Measurements from ENCODE around the gene PPFIA2.
"Not testable (repeated sequence)": the region's sequence is repeated elsewhere in the genome, so short reads cannot be mapped to it uniquely, and the experiment has no call there.

PPFIA2 gene

GRCh38 chr12:81668475-81668874 lies 90.7 kb downstream of the PPFIA2 start:
- DNase-seq (ENCODE audit: low read depth, low spot score), result no peak

DNA sequence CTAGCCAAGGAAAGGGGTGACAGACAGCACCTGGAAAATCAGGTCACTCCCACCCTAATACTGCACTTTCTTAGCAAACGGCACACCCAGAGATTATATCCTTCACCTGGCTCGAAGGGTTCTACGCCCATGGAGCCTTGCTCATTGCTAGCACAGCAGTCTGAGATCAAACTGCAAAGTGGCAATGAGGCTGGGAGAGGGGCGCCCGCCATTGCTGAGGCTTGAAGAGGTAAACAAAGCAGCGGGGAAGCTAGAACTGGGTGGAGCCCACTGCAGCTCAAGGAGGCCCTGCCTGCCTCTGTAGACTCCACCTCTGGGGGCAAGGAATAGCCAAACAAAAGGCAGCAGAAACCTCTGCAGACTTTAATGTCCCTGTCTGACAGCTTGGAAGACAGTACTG lies 99.8 kb downstream of the PPFIA2 start:
- DNase-seq (ENCODE audit: low read depth, low spot score), result not testable (repeated sequence)

DNA sequence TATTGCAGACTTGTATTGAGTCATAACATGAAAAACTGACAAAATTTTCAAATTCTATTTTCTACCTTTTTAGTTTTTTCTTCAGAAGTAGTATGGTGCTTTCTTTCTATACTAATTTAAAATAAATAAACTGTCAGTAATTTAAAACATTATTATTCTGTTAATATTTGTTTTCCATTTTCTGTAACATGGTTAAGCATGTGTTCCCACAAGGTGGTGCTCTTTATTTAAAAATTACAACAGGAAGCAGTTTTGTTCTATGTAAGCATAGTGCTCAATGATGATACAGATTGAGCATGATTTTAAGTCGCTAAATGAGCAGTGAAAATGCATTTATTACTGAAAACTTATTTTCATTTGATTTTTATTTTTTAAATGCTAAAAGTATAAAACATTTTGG lies 114.6 kb downstream of the PPFIA2 start:
- DNase-seq (ENCODE audit: low read depth, low spot score), result no peak

GRCh38 chr12:81639196-81639595 lies 120.0 kb downstream of the PPFIA2 start:
- no peak for DNase-seq (ENCODE audit: low read depth, low spot score)

DNA sequence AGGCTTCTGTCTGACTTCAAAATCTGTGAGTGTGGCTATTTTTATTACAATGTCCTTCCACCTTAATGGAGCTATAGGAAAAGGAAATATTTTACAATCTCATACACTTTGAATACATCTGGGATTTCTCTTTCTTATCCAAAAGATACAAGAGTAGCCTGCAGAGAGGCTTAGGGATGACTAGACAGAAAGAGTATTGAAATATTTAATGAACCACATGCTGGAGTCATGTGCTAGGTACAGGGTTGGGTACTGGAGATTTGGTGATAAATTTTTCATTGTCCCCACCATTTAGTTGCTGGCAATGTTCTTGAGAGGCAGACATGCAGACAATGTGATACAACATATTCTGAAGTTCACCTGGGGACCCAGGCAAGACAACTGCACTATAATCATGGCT lies 126.0 kb downstream of the PPFIA2 start:
- DNase-seq (ENCODE audit: low read depth, low spot score), result no peak

DNA sequence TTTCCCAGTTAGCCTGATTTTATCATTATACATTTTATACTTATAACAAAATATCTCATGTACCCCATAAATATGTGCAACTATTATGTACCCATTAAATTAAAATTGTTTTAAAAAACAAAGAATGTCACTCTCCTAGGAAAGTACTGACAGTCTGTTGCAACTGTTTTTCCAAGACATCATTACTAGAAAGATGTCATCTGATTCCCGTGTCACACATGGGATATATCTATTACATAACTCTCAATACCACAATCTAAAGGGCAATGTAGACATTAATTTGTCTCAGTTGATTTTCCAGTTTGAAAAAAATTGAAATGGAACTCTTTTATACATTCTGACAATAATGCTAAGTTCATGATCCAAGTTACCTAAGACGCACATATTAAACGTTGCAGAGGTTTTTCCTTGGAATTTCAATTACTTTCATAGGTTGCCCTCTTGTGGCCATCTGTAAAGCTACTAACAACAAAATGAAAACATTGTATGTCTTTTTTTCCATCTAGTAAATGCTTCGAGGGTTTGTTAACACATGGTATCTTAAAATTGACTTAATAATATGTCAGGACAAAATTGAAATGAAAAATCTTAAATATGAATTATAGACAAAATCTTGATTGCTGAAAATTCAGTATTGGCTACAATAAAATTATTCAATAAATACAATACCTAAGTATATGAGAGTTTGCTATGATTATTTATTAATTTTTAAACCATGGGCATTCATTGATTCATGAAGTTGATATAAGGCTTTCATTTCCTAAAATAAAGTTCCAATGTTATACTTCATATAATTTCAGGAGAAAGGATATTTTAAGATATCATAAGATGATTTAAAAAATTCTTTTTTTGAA lies 131.6 kb downstream of the PPFIA2 start:
- no peak for DNase-seq (ENCODE audit: low read depth, low spot score)

- no peak for DNase-seq (ENCODE audit: low read depth, low spot score)
These were observed 132.7 kb downstream of the PPFIA2 start for GRCh38 chr12:81626406-81626805.

GRCh38 chr12:81617915-81618314 lies 141.2 kb downstream of the PPFIA2 start:
- no peak for DNase-seq (ENCODE audit: low read depth, low spot score)

- no peak for DNase-seq (ENCODE audit: low read depth, low spot score)
These were observed 144.0 kb downstream of the PPFIA2 start for GRCh38 chr12:81615026-81615588.

DNA sequence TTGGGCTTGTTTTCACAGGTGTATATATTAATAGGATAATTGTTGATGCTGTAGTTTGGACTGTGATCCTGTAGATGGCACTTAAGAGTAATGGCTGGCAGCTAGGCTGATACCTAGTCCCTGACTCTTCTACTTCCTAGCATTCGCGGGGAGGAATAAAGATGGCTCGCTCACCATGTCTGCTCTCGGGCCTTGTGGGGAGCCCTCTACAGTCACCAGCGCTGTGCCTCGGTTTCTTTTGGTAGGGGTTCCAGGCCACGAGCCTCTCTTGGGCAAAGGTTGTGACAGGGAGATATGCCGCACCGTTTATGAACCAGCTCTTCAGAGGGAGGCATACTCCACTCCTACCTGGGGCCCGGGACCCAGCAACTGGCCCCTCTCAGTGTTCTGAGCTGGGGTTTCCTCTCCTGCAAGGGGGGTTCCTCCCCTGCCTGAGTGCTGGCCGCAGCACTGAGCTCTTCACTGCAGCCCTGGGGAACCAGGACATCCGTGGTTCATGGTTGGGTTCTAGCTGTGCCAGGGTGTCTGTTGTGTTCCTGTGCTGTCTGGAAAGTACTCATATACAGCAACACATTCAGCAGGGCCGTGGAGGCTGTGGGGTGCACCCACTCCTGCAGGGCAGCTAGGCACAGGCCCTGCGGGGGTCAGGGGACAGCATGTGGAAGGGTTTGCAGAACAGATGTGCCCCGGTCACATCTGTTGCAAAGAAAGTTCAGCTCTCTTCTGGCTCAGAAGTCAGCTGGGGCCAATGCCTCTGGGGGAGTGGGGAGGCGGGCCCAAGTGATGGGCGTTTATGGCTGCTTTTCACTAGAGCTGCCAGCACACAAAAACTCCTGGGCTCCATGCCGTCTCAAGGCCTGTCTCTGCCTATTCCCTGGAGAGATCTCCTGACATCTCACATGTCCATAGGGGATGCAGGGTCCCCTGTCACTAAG lies 147.9 kb downstream of the PPFIA2 start:
- DNase-seq (ENCODE audit: low read depth, low spot score), result no peak

- DNase-seq (ENCODE audit: low read depth, low spot score), result no peak
These were observed 161.1 kb downstream of the PPFIA2 start for GRCh38 chr12:81597928-81598604.

DNA sequence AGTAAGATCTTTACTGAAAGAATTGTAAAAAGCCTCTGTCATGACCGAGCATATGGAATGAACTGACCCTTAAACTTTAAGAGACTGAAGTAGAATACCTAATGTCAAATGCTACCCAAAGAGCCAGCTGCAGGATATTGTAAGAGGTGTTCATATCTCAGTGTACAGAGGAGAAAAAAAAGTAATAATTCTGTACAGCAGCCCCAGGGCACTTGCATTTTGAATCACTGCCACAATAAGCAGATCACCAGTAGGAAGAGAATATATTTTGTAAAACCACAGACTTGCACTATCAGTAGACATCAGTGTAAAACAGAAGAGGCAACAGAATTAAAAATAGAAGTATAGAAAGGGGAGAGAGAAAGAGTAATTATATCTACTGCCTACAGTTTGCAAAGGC lies 162.6 kb downstream of the PPFIA2 start:
- DNase-seq (ENCODE audit: low read depth, low spot score), result no peak

GRCh38 chr12:81591256-81591655 lies 167.9 kb downstream of the PPFIA2 start:
- no peak for DNase-seq (ENCODE audit: low read depth, low spot score)

DNA sequence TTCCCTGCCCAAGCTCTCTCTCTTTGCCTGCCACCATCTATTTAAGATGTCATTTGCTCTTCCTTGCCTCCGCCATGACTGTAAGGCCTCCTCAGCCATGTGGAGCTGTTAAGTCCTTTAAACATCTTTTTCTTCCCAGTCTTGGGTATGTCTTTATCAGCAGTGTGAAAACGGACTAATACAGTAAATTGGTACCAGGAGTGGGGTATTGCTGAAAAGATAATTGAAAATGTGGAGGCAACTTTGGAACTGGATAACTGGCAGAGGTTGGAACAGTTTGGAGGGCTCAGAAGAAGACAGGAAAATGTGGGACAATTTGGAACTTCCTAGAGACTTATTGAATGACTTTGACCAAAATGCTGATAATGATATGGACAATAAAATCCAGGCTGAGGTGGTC lies 168.4 kb downstream of the PPFIA2 start:
- DNase-seq (ENCODE audit: low read depth, low spot score), result not testable (repeated sequence)

DNA sequence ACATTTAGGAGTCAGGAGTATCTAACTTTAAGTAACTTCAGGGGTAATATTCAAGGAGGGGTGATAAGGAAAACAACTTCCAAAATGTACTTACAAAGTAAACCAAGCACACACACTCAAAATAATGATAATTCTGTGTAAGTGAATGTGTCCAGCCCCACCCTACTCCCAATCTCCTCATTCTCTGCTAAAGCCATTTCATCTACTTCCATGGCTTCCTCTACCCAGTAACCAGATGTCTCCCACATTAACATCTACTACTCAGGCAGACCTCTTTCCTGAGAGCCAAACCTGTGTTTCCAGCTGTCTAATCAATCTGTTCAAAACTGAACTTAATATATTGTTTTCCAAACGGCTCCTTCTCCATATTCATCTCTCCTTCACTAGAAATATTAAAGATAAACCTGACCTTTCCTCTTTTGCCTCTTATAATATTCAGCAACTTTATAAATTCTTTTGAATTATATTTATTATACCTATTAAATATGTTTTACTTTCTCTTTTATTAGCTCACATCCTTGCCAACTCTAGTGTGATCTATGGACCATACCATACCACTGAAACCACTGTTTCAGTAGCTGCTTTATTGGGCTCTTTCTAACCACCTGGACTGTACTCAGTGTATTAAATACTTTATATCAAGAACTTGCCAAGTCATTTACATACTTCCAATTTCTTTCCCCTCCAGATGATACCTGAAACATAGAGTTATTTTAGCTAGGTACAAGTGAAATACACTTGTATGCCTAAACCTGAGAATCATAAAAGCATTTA lies 170.7 kb downstream of the PPFIA2 start:
- DNase-seq (ENCODE audit: low read depth, low spot score), result no peak

- no peak for DNase-seq (ENCODE audit: low read depth, low spot score)
These were observed 173.4 kb downstream of the PPFIA2 start for GRCh38 chr12:81585787-81586186.

DNA sequence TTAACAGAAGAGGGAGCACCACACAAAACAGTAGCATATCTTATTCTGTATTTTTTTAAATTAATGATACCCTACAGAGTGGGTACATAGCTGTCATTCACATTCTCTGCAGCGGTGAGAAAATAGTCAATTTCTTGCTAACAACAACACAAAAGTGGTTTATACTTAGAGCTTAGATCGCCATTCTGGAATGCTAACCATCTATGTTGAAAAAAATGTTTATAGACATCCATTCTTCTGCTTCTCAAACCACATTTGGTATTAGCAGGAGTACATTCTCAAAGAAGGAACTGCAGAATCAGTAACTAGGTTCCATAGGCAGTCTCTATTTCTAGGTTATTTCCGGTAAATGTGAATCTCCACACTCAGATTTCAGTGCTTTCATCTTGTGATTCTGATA lies 185.9 kb downstream of the PPFIA2 start:
- no peak for DNase-seq (ENCODE audit: low read depth, low spot score)

DNA sequence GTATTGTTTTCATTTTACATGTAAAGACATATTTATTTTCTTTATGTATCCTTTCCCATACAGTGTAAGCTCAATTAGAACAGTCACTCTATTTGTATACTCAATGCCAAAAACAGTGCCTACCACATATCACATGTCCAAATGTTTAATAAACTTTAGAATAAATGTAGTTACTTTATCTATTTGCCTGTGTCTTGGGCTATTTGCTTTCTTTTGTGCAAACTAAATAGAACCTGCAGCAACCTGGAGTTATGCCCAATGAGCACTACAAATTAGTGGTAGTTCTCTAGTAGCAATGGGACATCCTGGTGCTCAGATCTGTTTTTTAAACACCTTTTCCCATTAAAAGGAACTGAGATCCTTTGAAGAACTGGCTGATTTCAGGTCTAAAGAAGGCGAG lies 186.7 kb downstream of the PPFIA2 start:
- DNase-seq (ENCODE audit: low read depth, low spot score), result no peak

- no peak for DNase-seq (ENCODE audit: low read depth, low spot score)
These were observed 188.9 kb downstream of the PPFIA2 start for GRCh38 chr12:81570234-81570633.

DNA sequence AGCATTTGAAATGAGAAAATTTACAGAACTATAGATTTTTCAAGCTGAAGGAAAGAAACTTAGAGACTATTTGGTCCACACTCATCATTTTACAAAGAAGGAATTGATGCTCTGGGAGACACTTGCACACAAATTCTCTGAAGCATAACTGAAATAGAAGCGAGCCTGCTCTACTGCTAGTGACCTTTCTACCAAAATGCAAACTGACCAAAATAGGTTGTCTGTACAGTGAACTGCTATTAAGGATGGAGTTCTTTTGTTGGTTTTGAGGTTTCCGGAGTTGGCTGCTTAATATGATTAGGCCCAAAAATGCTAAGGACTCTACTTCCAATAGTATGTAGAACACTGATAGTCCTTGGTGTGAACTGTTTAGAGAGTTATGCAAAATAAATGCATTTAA lies 194.9 kb downstream of the PPFIA2 start:
- no peak for DNase-seq (ENCODE audit: low read depth, low spot score)

GRCh38 chr12:81558031-81558430 lies 201.1 kb downstream of the PPFIA2 start:
- DNase-seq (ENCODE audit: low read depth, low spot score), result no peak
